HG03558 (cell line): ENCODE results near the gene EVC2.
"Not testable (repeated sequence)": the region's sequence is repeated elsewhere in the genome, so short reads cannot be mapped to it uniquely, and the experiment has no call there.

Experiments
- ATAC-seq: cut with Tn5 transposase; IDR thresholded peaks from one replicate; pipeline ENCODE4 v1.9.1; 2021; ENCODE audit warnings: moderate number of reproducible peaks; ENCODE audit not compliant: unreplicated experiment; ENCODE audit errors: extremely low read depth

EVC2 gene

GRCh38 chr4:5632066-5632440 is 76.3 kb downstream of the EVC2 start:
- ATAC-seq, result no peak

- no peak for ATAC-seq
Observed at GRCh38 chr4:5631352-5632065, 76.8 kb downstream of the EVC2 start.

- ATAC-seq, result no peak
Observed at GRCh38 chr4:5630762-5631161, 77.6 kb downstream of the EVC2 start.

GRCh38 chr4:5629542-5629941 is 78.8 kb downstream of the EVC2 start:
- ATAC-seq, result no peak

GRCh38 chr4:5626913-5627312 is 81.4 kb downstream of the EVC2 start:
- no peak for ATAC-seq

GRCh38 chr4:5622596-5622995 is 85.8 kb downstream of the EVC2 start:
- no peak for ATAC-seq

- no peak for ATAC-seq
Observed at GRCh38 chr4:5619913-5620625, 88.3 kb downstream of the EVC2 start.

- no peak for ATAC-seq
Observed at GRCh38 chr4:5618051-5618960, 90.1 kb downstream of the EVC2 start.

GRCh38 chr4:5616331-5616950 is 91.9 kb downstream of the EVC2 start:
- no peak for ATAC-seq

- ATAC-seq, result no peak
Observed at GRCh38 chr4:5615496-5616075, 92.8 kb downstream of the EVC2 start.

GRCh38 chr4:5611750-5612149 is 96.6 kb downstream of the EVC2 start:
- ATAC-seq, result no peak

GRCh38 chr4:5609306-5610007 is 98.9 kb downstream of the EVC2 start:
- no peak for ATAC-seq

GRCh38 chr4:5593828-5594227 is 114.5 kb downstream of the EVC2 start:
- ATAC-seq, result not testable (repeated sequence)

GRCh38 chr4:5592272-5592671 is 116.1 kb downstream of the EVC2 start:
- ATAC-seq, result no peak

- ATAC-seq, result no peak
Observed at GRCh38 chr4:5589495-5589894, 118.9 kb downstream of the EVC2 start.

GRCh38 chr4:5588046-5588445 is 120.3 kb downstream of the EVC2 start:
- no peak for ATAC-seq

- ATAC-seq, result no peak
Observed at GRCh38 chr4:5575941-5576340, 132.4 kb downstream of the EVC2 start.

GRCh38 chr4:5574386-5574785 is 134.0 kb downstream of the EVC2 start:
- ATAC-seq, result no peak

- no peak for ATAC-seq
Observed at GRCh38 chr4:5573965-5574364, 134.4 kb downstream of the EVC2 start.

- ATAC-seq, result no peak
Observed at GRCh38 chr4:5572751-5573150, 135.6 kb downstream of the EVC2 start.
